Mucosa of descending colon (tissue), 3 donors: ENCODE data around the gene OXA1L. TPM values are rescaled to one million over a fixed set of nuclear protein-coding genes. Genes with fewer than 3 reads are reported as not detected.
"Not testable (repeated sequence)": the region's sequence is repeated elsewhere in the genome, so short reads cannot be mapped to it uniquely, and the experiment has no call there.

Source experiments
- ATAC-seq: fragments of 200-7000 bp; cut with Tn5 transposase; one replicate; pipeline ENCODE4 v1.9.1; 2020; ENCODE audit warnings: mild to moderate bottlenecking, moderate library complexity
- DNase-seq, 3 donors: peaks; one replicate each; pipeline ENCODE4 v3.0.0-alpha.2; 2020
- H3K36me3 ChIP-seq: fragments of 200-600 bp; one replicate; pipeline ENCODE4 v1.8.0; 2021; ENCODE audit warnings: low read depth, mild to moderate bottlenecking
- H3K4me1 ChIP-seq: fragments of 200-600 bp; one replicate; pipeline ENCODE4 v1.8.0; 2021; ENCODE audit warnings: low read depth, mild to moderate bottlenecking
- H3K4me3 ChIP-seq: fragments of 200-600 bp; one replicate; pipeline ENCODE4 v1.8.0; 2021; ENCODE audit warnings: mild to moderate bottlenecking
- H3K9me3 ChIP-seq: fragments of 200-600 bp; one replicate; pipeline ENCODE4 v1.8.0; 2021; ENCODE audit warnings: mild to moderate bottlenecking
- CTCF ChIP-seq: fragments of 200-600 bp; IDR thresholded peaks from one replicate; pipeline ENCODE4 v1.8.0; 2022; ENCODE audit warnings: antibody characterized with exemption, mild to moderate bottlenecking
- intact Hi-C, 2 donors: fragments of 100-400 bp; cut with DNase I in 1 of 2; cut with micrococcal nuclease in 1 of 2; formaldehyde crosslinking; loops; one replicate each; pipeline versions ENCODE4 v1.11.0 to v1.11.1; 2022; cut with DNase I, micrococcal nuclease
- total RNA-seq, 3 donors: library from RNA; stranded (reverse); fragmentation: NEBNext Ultra II Directional in 2 of 3; extraction: Animal tissue kit (Norgen Biotek cat#: 25700) in 2 of 3; gene quantifications; one replicate each; pipeline versions ENCODE4 v1.2.1 to v1.2.4, GENCODE V29; 2021 to 2023
- donor health status: DM: no; HTN: no; CAD: no; lungs with moderate emphysema.
- donor health status: DM: no; HTN: no; CAD: no.
- donor health status: DM: no; HTN: yes; CAD: no.

Gene OXA1L
- total RNA-seq, 3 donors from 2014 or later: 97.1 to 137 (median 115) TPM

- Histone ChIP-seq H3K4me1 (no peaks in the 10 kb centered on the region), H3K4me3 (no peak overlapping the region), H3K9me3 (no peaks in the 10 kb centered on the region), H3K36me3 (no peaks in the 10 kb centered on the region)
- ATAC-seq (no peak), DNase-seq (no peak)
- no peak for TF ChIP-seq CTCF
- intact Hi-C loops: no loop called here
These were observed 40.5 kb upstream of the OXA1L start for GRCh38 chr14:22726012-22726411.

DNA sequence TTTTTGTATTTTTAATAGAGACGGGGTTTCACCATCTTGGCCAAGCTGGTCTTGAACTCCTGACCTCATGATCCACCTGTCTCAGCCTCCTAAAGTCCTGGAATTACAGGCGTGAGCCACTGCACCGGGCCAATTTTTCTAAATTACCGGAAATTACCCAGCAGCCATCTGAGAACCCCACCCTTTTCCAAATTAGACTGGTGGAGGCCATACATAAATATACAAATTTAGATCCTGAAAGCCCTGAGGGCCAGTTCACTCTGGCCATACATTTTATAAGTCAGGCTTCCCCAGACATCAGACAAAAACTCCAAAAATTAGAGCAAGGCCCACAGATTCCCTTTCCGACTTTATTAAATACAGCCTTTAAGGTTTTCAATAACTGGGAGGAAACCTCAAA, 34.4 kb upstream of the OXA1L start:
- intact Hi-C loops, H3K36me3 ChIP-seq, H3K4me3 ChIP-seq, ATAC-seq, DNase-seq, H3K9me3 ChIP-seq, H3K4me1 ChIP-seq: not testable (repeated sequence)

DNA sequence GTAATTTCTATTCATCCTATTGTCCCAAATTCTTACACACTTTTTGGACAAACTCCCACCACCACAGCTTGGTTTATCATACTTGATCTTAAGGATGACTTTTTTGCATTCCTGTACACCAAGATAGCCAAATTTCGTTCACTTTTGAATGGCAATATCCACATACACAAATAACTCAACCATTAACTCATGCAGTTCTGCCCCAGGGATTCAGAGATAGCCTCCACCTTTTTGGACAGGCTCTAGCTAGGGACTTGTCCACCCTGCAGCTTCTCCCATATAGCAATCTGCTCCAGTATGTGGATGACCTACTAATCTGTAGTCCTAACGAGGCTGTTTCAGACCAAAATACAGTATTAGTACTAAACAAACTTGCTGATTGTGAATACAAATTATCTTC, 32.7 kb upstream of the OXA1L start:
- Histone ChIP-seq H3K4me1 (no peaks in the 10 kb centered on the region), H3K4me3 (no peak overlapping the region), H3K9me3 (no peaks in the 10 kb centered on the region), H3K36me3 (no peaks in the 10 kb centered on the region)
- TF ChIP-seq CTCF: no peak
- intact Hi-C loops: no loop called here
- ATAC-seq (no peak), DNase-seq (no peak)

DNA sequence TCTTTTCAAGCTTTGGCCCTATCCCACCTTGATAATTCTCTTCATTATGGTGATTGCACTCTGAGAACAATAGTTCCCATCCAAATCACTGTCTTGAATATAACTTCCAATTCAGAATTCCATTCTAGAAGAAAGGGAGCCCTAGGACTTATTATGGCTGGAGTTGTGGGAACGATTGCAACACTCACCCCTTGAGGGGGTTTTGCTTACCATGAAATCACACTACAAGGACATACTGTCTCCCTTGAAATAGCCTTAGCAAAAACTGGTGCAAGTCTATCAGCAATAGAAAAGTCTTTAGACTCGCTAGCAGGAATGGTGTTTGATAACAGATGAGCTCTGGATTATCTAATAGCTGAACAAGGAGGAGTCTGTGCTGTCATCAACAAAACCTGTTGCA, 31.4 kb upstream of the OXA1L start:
- ATAC-seq: no peak
- H3K4me1 ChIP-seq: no peaks in the 10 kb centered on the region
- H3K9me3 ChIP-seq: no peaks in the 10 kb centered on the region
- DNase-seq: no peak
- intact Hi-C loops: no loop called here
- no peak for TF ChIP-seq CTCF
- H3K36me3 ChIP-seq: no peaks in the 10 kb centered on the region
- no peak overlapping the region for H3K4me3 ChIP-seq

DNA sequence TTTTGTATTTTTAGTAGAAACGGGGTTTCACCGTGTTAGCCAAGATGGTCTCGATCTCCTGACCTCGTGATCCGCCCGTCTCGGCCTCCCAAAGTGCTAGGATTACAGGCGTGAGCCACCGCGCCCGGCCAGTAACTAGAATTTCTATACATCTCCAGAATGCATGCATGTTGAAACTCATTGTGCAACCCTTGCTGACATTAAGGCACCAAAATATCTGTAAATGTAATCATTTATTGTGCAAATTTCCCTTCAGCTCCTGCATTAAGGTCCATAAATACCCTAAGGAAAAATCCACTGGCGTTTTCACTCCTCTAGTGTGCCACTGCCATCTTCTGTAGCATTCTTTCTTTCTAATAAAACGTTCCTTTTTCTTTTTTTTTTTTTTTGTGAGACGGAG, 30.1 kb upstream of the OXA1L start:
- H3K4me3 ChIP-seq, intact Hi-C loops, DNase-seq, ATAC-seq, H3K4me1 ChIP-seq, H3K9me3 ChIP-seq, H3K36me3 ChIP-seq: not testable (repeated sequence)

- ATAC-seq (no peak), DNase-seq (no peak)
- Histone ChIP-seq H3K36me3 (no peaks in the 10 kb centered on the region), H3K4me1 (no peaks in the 10 kb centered on the region), H3K9me3 (no peaks in the 10 kb centered on the region), H3K4me3 (no peak overlapping the region)
- no peak for TF ChIP-seq CTCF
- intact Hi-C loops: no loop called here
These were observed 29.4 kb upstream of the OXA1L start for GRCh38 chr14:22737052-22737451.

GRCh38 chr14:22739423-22739822, 27.1 kb upstream of the OXA1L start:
- Histone ChIP-seq H3K36me3 (no peaks in the 10 kb centered on the region), H3K9me3 (no peaks in the 10 kb centered on the region), H3K4me3 (no peak overlapping the region), H3K4me1 (no peaks in the 10 kb centered on the region)
- intact Hi-C loops: no loop called here
- DNase-seq (no peak), ATAC-seq (no peak)
- TF ChIP-seq CTCF: no peak
